Fibroblast of mammary gland (primary cell): ENCODE data around the gene CXCR5.

Source experiments
- DNase-seq: peaks from one replicate; pipeline ENCODE4 v3.0.0-alpha.2; 2010; ENCODE audit warnings: low read depth
- H3K4me3 ChIP-seq: 2 replicates; pipeline ENCODE4 v1.5.1; 2011; ENCODE audit warnings: low read depth, mild to moderate bottlenecking, low read length, moderate library complexity; ENCODE audit not compliant: control insufficient read depth
- TF ChIP-seq, protein P1 (sequence below): conservative IDR thresholded peaks from 2 replicates; pipeline ENCODE4 v1.5.1; 2011; ENCODE audit warnings: low read depth, low read length, inconsistent platforms; ENCODE audit not compliant: control insufficient read depth, insufficient read depth

CXCR5 gene

DNA sequence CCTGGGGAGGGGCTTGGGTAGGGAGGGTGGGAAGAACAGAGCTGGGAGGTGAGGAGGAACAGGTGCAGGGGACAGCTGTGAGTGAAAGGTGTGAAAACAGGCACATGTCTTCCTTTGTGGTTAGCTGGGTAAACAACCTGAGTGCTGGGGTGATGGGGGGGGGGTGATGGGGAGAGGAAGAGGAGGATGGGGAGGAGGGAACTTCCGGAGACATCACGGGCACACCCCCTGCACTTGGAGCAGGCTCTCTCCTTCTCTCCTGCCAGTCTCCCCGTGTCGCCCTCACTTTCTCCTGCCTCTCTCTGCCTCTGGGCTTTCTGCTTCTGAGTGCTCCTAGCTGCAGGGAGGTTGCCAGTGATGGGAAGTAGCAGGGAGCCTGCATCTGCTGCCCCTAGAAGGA lies 8.8 kb downstream of the CXCR5 start:
- DNase-seq, result no peak
- TF ChIP-seq, protein P1, sequence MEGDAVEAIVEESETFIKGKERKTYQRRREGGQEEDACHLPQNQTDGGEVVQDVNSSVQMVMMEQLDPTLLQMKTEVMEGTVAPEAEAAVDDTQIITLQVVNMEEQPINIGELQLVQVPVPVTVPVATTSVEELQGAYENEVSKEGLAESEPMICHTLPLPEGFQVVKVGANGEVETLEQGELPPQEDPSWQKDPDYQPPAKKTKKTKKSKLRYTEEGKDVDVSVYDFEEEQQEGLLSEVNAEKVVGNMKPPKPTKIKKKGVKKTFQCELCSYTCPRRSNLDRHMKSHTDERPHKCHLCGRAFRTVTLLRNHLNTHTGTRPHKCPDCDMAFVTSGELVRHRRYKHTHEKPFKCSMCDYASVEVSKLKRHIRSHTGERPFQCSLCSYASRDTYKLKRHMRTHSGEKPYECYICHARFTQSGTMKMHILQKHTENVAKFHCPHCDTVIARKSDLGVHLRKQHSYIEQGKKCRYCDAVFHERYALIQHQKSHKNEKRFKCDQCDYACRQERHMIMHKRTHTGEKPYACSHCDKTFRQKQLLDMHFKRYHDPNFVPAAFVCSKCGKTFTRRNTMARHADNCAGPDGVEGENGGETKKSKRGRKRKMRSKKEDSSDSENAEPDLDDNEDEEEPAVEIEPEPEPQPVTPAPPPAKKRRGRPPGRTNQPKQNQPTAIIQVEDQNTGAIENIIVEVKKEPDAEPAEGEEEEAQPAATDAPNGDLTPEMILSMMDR, result no peak
- H3K4me3 ChIP-seq, result no peak overlapping the region

DNA sequence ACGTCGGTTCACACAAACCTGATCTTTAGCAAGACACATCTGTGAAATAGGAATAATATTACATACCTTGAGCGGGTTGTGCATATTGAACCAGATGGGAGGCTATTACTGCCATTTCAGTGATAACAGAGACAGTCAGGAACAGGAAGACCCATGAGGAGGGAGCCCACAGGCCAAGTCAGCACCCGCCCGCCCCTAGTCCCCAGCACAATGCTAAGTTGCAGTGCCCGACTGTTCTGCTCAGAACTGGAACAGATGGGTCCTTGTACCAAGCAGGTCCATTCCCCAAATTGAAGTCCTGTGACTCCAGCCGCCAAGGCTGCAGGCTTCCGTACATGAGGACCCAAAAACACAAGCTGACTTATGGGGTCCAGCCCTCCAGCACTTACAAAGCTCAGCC lies 9.3 kb downstream of the CXCR5 start:
- H3K4me3 ChIP-seq, result no peak overlapping the region
- TF ChIP-seq, protein P1, result no peak
- no peak for DNase-seq

DNA sequence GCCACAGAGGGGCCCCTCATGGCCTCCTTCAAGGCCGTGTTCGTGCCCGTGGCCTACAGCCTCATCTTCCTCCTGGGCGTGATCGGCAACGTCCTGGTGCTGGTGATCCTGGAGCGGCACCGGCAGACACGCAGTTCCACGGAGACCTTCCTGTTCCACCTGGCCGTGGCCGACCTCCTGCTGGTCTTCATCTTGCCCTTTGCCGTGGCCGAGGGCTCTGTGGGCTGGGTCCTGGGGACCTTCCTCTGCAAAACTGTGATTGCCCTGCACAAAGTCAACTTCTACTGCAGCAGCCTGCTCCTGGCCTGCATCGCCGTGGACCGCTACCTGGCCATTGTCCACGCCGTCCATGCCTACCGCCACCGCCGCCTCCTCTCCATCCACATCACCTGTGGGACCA lies 10.0 kb downstream of the CXCR5 start:
- TF ChIP-seq, protein P1, result no peak

DNA sequence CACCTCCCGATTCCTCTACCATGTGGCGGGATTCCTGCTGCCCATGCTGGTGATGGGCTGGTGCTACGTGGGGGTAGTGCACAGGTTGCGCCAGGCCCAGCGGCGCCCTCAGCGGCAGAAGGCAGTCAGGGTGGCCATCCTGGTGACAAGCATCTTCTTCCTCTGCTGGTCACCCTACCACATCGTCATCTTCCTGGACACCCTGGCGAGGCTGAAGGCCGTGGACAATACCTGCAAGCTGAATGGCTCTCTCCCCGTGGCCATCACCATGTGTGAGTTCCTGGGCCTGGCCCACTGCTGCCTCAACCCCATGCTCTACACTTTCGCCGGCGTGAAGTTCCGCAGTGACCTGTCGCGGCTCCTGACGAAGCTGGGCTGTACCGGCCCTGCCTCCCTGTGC lies 10.5 kb downstream of the CXCR5 start:
- TF ChIP-seq, protein P1, result no peak
- no peak overlapping the region for H3K4me3 ChIP-seq

More for the DNA sequence above, 10.0 kb downstream of the CXCR5 start:
- H3K4me3 ChIP-seq, result no peak overlapping the region
- DNase-seq, result no peak

DNA sequence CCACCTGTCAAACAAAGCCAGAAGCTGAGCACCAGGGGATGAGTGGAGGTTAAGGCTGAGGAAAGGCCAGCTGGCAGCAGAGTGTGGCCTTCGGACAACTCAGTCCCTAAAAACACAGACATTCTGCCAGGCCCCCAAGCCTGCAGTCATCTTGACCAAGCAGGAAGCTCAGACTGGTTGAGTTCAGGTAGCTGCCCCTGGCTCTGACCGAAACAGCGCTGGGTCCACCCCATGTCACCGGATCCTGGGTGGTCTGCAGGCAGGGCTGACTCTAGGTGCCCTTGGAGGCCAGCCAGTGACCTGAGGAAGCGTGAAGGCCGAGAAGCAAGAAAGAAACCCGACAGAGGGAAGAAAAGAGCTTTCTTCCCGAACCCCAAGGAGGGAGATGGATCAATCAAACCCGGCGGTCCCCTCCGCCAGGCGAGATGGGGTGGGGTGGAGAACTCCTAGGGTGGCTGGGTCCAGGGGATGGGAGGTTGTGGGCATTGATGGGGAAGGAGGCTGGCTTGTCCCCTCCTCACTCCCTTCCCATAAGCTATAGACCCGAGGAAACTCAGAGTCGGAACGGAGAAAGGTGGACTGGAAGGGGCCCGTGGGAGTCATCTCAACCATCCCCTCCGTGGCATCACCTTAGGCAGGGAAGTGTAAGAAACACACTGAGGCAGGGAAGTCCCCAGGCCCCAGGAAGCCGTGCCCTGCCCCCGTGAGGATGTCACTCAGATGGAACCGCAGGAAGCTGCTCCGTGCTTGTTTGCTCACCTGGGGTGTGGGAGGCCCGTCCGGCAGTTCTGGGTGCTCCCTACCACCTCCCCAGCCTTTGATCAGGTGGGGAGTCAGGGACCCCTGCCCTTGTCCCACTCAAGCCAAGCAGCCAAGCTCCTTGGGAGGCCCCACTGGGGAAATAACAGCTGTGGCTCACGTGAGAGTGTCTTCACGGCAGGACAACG lies 11.7 kb downstream of the CXCR5 start:
- TF ChIP-seq, protein P1, result no peak
- H3K4me3 ChIP-seq, result no peak overlapping the region
- no peak for DNase-seq

More for the DNA sequence above, 10.5 kb downstream of the CXCR5 start:
- no peak for DNase-seq

DNA sequence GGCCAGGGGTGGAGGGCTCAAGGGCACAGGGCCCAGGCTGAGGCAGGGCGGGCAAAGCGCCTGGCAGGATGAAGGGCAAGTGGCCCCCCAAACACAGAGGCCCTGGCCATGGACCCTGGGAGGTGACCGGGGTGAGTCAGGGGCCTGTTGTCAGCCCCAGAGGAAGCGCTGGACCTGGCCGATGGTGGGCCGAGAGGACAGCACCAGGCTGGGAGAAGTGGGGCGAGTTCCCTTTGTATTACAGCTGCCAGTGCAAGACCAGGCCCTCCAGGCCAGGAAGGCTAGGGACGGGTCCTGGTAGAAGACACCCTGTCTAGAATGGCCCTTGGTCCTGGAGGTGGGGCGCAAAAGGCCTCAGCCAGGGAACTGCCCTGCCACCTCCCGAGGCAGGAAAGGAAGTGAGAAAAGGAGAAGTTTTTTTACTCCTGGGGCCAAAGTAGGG lies 12.8 kb downstream of the CXCR5 start:
- TF ChIP-seq, protein P1, result no peak
- DNase-seq, result no peak
- H3K4me3 ChIP-seq, result no peak overlapping the region
